Panc1 (cell line): ENCODE results near the gene PCNT. TPM values are rescaled to one million over a fixed set of nuclear protein-coding genes. Genes with fewer than 3 reads are reported as not detected.

Source experiments
- ATAC-seq: fragments of 200-7000 bp; cut with Tn5 transposase; 2 replicates; pipeline ENCODE4 v1.9.1; 2020; ENCODE audit warnings: mild to moderate bottlenecking, moderate library complexity
- BruUV-seq: library from RNA; stranded (reverse); fragments of 400-500 nt; replicated peaks from 2 replicates; lab custom pipeline; 2021; lab: Mats Ljungman, UMichigan
- CTCF ChIA-PET: fragments of 300-600 bp; sonication (Branson Sonifier 250); formaldehyde crosslinking; loops from one replicate; lab custom pipeline; 2022; ENCODE audit warnings: antibody characterized with exemption; lab: Charles Lee
- POLR2A ChIA-PET: fragments of 300-600 bp; sonication (Branson Sonifier 250); formaldehyde crosslinking; loops from one replicate; lab custom pipeline; 2022; ENCODE audit warnings: antibody characterized with exemption; lab: Charles Lee
- DNase-seq: peaks from one replicate; pipeline ENCODE4 v3.0.0-alpha.2; 2010; ENCODE audit warnings: low read depth, low spot score
- H3K27ac ChIP-seq: 2 replicates; pipeline ENCODE4 v1.5.1; 2011; ENCODE audit warnings: mild to moderate bottlenecking, low read length, inconsistent platforms
- H3K27me3 ChIP-seq: fragments of 200-500 bp; sonication (Bioruptor generic); 2 replicates; pipeline ENCODE4 v1.6.0; 2014; ENCODE audit warnings: low read length, inconsistent platforms; ENCODE audit not compliant: control insufficient read depth, insufficient read depth
- H3K36me3 ChIP-seq: fragments of 200-500 bp; sonication (Bioruptor generic); 2 replicates; pipeline ENCODE4 v1.5.1; 2014; ENCODE audit warnings: inconsistent platforms, mild to moderate bottlenecking, low read length, moderate library complexity; ENCODE audit not compliant: control insufficient read depth, insufficient read depth
- H3K4me1 ChIP-seq: 2 replicates; pipeline ENCODE4 v1.5.1; 2011; ENCODE audit warnings: inconsistent platforms, mild to moderate bottlenecking, low read length, moderate library complexity; ENCODE audit not compliant: control insufficient read depth, insufficient read depth
- H3K4me3 ChIP-seq, 2 experiments: 2 replicates each; pipeline ENCODE4 v1.5.1; 2011 to 2012; ENCODE audit warnings: low read depth in 2 of 2, low read length in 2 of 2, mild to moderate bottlenecking in 2 of 2, inconsistent platforms in 1 of 2, moderate library complexity in 1 of 2
- H3K9me3 ChIP-seq: fragments of 200-500 bp; sonication (Bioruptor generic); 2 replicates; pipeline ENCODE4 v1.5.1; 2014; ENCODE audit warnings: low read depth, mild to moderate bottlenecking, inconsistent platforms, low read length, moderate library complexity; ENCODE audit not compliant: control insufficient read depth, insufficient read depth
- CTCF ChIP-seq: fragments of 450-650 bp; IDR thresholded peaks from 2 replicates; pipeline ENCODE4 v1.5.1; 2017; ENCODE audit warnings: mild to moderate bottlenecking
- POLR2AphosphoS5 ChIP-seq: IDR thresholded peaks from 2 replicates; pipeline ENCODE4 v1.6.1; 2012; ENCODE audit warnings: mild to moderate bottlenecking, low read depth, low read length, moderate library complexity
- REST ChIP-seq, 2 experiments: IDR thresholded peaks; 2 replicates each; pipeline ENCODE4 v1.6.1; 2011 to 2012; ENCODE audit warnings: low read depth in 2 of 2, control low read depth in 1 of 2, low read length in 1 of 2, mild to moderate bottlenecking in 1 of 2, moderate library complexity in 1 of 2; ENCODE audit not compliant: insufficient read depth in 1 of 2
- SIN3A ChIP-seq: IDR thresholded peaks from 2 replicates; pipeline ENCODE4 v1.6.1; 2012; ENCODE audit warnings: low read depth, mild to moderate bottlenecking, low read length, moderate library complexity, borderline replicate concordance; ENCODE audit not compliant: insufficient read depth
- TCF7L2 ChIP-seq: IDR thresholded peaks from 2 replicates; pipeline ENCODE4 v1.6.1; 2011; ENCODE audit warnings: mild to moderate bottlenecking, low read depth, low read length, inconsistent platforms
- in situ Hi-C: cut with HindIII; loops from 2 replicates; pipeline ENCODE4 v1.10.0; 2016; ENCODE audit warnings: low sequenced_read_pairs, low pct_unique_long_range_greater_than_20kb
- intact Hi-C: fragments of 100-400 bp; cut with micrococcal nuclease; formaldehyde crosslinking; loops from one replicate; pipeline ENCODE4 v1.10.0; 2022; ENCODE audit not compliant: unreplicated experiment
- total RNA-seq: library from RNA; stranded (reverse); gene quantifications from one replicate; pipeline ENCODE4 v1.2.1, GENCODE V29; 2021; ENCODE audit not compliant: unreplicated experiment

The PCNT gene
- total RNA-seq, 1 experiment from 2014 or later, result 44.3 TPM

- Histone ChIP-seq H3K36me3 (peaks cover 9% of the 10 kb centered on the region), H3K9me3 (no peaks in the 10 kb centered on the region), H3K4me3 (no peak overlapping the region), H3K27ac (no peak overlapping the region), H3K4me1 (no peaks in the 10 kb centered on the region), H3K27me3 (no peaks in the 10 kb centered on the region)
- intact Hi-C loops, result no loop called here
- in situ Hi-C loops, result no loop called here
- ATAC-seq (no peak), DNase-seq (no peak)
- BruUV-seq, result no TSS peak
- no peak for TF ChIP-seq TCF7L2
- no peak for TF ChIP-seq SIN3A
- TF ChIP-seq REST (IDR thresholded peaks at IDR 0.05; ENCODE audit: insufficient read depth in 1 of 2, low read depth in 2 of 2, low read length in 1 of 2), result no peak
- TF ChIP-seq POLR2AphosphoS5, result no peak
- no peak for TF ChIP-seq CTCF
- CTCF ChIA-PET, result no interaction called here
- POLR2A ChIA-PET, result no interaction called here
Measured at GRCh38 chr21:46351476-46352163, 27.7 kb downstream of the PCNT start.

GRCh38 chr21:46352164-46352515 is 28.2 kb downstream of the PCNT start:
- no peak for ATAC-seq
- in situ Hi-C loops (no loop called here), intact Hi-C loops (no loop called here)
- ChIA-PET POLR2A (no interaction called here), CTCF (no interaction called here)
- no TSS peak for BruUV-seq
- no peaks in the 10 kb centered on the region for H3K27me3 ChIP-seq
- no peak overlapping the region for H3K4me3 ChIP-seq
- no peaks in the 10 kb centered on the region for H3K4me1 ChIP-seq
- TF ChIP-seq POLR2AphosphoS5 (no peak), REST (IDR thresholded peaks at IDR 0.05; ENCODE audit: insufficient read depth in 1 of 2, low read depth in 2 of 2, low read length in 1 of 2) (no peak), TCF7L2 (no peak), CTCF (no peak), SIN3A (no peak)
- H3K9me3 ChIP-seq, result no peaks in the 10 kb centered on the region
- H3K27ac ChIP-seq, result no peak overlapping the region
- peaks cover 9% of the 10 kb centered on the region for H3K36me3 ChIP-seq
- no peak for DNase-seq
